GM18526 (cell line): ENCODE measurements around the gene P2RY6.

ENCODE experiments used
- POLR2A ChIP-seq: IDR thresholded peaks from 3 replicates; pipeline ENCODE4 v1.6.1; 2011; ENCODE audit not compliant: insufficient read length; ENCODE audit errors: extremely low read depth

Gene P2RY6

GRCh38 chr11:73338279-73338678, 66.1 kb downstream of the P2RY6 start:
- TF ChIP-seq POLR2A, result no peak

- no peak for TF ChIP-seq POLR2A
Measured at GRCh38 chr11:73340164-73340563, 68.0 kb downstream of the P2RY6 start.

- no peak for TF ChIP-seq POLR2A
Measured at GRCh38 chr11:73342633-73343032, 70.5 kb downstream of the P2RY6 start.

GRCh38 chr11:73343076-73343873, 71.1 kb downstream of the P2RY6 start:
- TF ChIP-seq POLR2A, result no peak

GRCh38 chr11:73344191-73344607, 72.1 kb downstream of the P2RY6 start:
- TF ChIP-seq POLR2A, result no peak

GRCh38 chr11:73345481-73346160, 73.5 kb downstream of the P2RY6 start:
- TF ChIP-seq POLR2A, result no peak

- TF ChIP-seq POLR2A, result no peak
Measured at GRCh38 chr11:73346186-73346935, 74.2 kb downstream of the P2RY6 start.

GRCh38 chr11:73347067-73347466, 74.9 kb downstream of the P2RY6 start:
- TF ChIP-seq POLR2A, result no peak
